ENCODE results near the gene CPNE5.

The CPNE5 gene

DNA sequence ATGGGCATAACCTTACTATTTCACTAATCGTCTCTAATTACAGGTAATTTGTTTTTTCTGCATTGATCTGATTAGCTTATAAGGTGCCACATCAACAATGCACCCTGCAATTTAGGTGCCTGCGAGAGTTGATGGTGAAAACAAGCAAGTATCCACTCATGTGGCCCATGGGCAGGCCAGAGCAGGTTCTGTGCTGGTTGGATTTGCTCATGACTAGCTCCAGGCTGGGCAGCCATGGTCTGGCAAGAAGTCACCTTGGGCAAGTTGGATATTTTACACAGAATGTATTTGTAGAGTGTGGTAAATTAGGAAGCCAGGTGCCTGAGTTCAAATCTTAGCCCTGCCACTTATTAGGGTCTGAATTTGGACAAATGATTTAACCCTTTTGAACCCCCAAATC, 116.4 kb downstream of the CPNE5 start:
- TF ChIP-seq CTCF (conservative IDR thresholded peaks at IDR 0.05) (no peak), ZFX (IDR thresholded peaks at IDR 0.05) (no peak)
- no peak overlapping the region for H3K27ac ChIP-seq

DNA sequence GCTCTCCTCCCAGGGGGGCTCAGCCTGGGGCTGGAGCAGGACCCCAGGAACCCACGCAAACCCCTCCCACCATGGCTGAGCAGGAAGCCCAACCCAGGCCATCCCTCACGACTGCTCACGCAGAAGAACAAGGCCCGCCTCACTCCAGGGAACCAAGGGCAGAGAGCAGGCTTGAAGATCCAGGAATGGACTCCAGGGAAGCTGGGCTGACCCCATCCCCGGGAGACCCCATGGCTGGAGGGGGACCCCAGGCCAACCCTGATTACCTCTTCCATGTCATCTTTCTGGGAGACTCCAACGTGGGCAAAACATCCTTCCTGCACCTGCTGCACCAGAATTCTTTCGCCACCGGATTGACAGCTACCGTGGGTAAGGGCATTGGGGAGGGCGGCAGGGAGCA, 116.9 kb downstream of the CPNE5 start:
- no peak for TF ChIP-seq CTCF (conservative IDR thresholded peaks at IDR 0.05)
- no peak for TF ChIP-seq ZFX (IDR thresholded peaks at IDR 0.05)
- no peak overlapping the region for H3K27ac ChIP-seq

DNA sequence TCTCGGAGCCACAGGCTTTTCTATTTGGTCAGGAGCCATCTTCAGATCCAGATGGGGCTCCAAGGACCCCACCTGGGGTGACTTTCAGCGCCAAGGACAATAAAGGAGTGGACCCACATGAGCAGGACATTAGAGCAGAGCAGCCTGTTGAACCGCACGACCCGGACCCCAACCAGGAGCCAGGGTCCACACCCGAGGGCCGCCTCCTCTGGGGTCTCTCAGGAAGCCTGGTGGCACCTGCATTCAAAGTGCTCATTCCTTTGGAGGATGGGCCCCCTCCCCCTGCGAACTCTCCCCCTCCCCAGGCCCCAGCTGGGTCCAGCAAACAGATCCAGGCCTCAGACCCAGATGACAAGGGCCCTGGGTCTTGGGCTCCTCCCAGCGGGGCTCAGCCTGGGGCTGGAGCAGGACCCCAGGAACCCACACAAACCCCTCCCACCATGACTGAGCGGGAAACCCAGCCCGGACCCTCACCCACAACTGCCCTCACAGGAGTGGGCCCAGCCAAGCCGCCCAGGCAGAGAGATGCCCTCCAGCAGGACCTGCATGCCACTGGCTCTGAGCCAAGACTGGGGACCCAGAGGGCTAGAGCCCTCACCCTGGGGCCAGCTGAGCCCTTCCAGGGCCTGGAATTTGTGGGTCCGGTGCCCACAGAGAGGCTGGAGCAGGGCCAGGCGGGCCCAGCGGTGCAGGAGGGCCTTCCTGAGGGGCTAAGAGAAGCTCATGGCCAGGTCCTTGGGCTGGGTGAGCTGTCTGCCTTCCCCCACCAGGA, 117.7 kb downstream of the CPNE5 start:
- H3K27ac ChIP-seq: no peak overlapping the region
- TF ChIP-seq CTCF (conservative IDR thresholded peaks at IDR 0.05) (no peak), ZFX (IDR thresholded peaks at IDR 0.05) (no peak)

DNA sequence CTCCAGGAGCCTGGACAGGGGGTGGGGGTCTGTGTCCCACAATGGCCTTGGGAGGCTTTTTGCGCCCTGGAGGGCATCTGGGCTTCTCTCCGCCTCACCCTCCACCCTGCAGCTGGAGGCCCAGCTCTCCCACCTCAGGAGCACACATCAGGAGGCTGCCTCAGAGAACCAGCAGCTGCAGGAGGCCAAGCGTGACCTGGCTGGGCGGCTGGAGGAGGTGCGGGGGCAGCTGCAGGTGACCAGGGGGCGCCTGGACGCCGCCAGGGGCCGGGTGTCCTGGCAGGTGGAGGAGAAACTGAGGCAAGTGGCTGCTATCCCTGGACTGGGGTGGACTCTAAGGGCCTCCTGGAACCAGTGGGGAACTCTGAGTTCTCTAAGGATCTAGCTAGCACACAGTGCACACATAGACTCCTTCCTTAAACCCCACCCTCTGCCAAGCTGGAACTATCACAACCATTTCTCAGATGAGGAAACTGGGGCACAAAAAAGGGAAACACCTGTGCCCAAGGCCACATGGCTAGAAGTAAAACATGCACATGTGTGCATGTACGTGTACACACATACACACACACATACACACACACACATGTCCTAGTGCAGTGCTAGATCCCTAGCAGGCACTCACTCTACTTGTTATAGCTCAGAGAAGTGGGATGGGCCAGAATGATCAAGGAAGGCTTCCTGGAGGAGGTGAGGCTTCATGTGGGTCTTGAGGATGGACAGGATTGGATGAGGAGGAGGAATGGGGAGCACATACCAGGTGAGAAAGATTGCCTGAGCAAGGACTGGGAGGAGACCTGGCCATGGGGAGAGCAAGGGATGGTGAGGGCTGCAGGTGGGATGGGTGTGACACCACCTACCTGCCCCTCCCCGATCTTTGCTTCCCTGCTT, 118.7 kb downstream of the CPNE5 start:
- TF ChIP-seq CTCF (conservative IDR thresholded peaks at IDR 0.05) (no peak), ZFX (IDR thresholded peaks at IDR 0.05) (no peak)
- H3K27ac ChIP-seq: no peak overlapping the region

DNA sequence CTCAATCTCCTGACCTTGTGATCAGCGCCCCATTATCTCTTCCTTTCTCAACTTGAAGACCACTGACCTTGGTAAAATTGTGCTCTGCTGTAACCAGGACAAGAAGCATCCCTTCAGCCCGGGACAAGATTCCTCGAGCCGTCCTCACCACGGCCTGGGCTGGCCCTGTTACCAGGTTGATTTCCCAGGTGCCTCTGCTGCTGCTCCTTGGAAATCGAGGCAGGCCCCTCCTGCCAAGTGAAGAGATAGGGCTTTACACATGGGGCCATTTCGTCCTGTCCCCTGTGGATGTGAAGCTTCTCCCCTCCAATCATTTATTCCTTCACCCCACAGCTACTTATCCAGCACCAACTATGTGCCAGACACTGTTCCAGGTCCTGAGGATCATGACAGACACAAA, 120.1 kb downstream of the CPNE5 start:
- no peak for TF ChIP-seq ZFX (IDR thresholded peaks at IDR 0.05)
- TF ChIP-seq CTCF (conservative IDR thresholded peaks at IDR 0.05): no peak
- H3K27ac ChIP-seq: no peak overlapping the region

DNA sequence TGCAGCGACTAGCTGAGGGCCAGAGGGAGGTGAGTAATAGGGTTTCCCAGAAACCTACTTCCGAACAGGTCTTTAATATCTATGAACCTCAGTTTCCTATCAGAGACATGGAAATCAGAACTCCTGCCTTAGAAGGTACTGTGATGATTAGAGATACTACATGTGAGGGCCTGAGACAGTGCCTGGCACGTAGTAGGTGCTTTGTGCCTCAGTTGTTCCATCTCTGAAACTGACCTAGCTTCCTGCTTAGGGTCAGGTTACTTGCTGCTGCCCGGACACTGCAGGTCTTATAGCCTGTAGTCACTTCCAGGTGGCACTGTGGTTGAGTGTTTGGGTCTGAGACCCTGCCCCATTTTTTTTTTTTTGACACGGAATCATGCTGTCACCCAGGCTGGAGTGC, 120.7 kb downstream of the CPNE5 start:
- TF ChIP-seq CTCF (conservative IDR thresholded peaks at IDR 0.05) (no peak), ZFX (IDR thresholded peaks at IDR 0.05) (no peak)
- no peak overlapping the region for H3K27ac ChIP-seq
